ENCODE results near the gene MXD1.
"Not testable (repeated sequence)": the region's sequence is repeated elsewhere in the genome, so short reads cannot be mapped to it uniquely, and the experiment has no call there.

The MXD1 gene, protein sequence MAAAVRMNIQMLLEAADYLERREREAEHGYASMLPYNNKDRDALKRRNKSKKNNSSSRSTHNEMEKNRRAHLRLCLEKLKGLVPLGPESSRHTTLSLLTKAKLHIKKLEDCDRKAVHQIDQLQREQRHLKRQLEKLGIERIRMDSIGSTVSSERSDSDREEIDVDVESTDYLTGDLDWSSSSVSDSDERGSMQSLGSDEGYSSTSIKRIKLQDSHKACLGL

DNA sequence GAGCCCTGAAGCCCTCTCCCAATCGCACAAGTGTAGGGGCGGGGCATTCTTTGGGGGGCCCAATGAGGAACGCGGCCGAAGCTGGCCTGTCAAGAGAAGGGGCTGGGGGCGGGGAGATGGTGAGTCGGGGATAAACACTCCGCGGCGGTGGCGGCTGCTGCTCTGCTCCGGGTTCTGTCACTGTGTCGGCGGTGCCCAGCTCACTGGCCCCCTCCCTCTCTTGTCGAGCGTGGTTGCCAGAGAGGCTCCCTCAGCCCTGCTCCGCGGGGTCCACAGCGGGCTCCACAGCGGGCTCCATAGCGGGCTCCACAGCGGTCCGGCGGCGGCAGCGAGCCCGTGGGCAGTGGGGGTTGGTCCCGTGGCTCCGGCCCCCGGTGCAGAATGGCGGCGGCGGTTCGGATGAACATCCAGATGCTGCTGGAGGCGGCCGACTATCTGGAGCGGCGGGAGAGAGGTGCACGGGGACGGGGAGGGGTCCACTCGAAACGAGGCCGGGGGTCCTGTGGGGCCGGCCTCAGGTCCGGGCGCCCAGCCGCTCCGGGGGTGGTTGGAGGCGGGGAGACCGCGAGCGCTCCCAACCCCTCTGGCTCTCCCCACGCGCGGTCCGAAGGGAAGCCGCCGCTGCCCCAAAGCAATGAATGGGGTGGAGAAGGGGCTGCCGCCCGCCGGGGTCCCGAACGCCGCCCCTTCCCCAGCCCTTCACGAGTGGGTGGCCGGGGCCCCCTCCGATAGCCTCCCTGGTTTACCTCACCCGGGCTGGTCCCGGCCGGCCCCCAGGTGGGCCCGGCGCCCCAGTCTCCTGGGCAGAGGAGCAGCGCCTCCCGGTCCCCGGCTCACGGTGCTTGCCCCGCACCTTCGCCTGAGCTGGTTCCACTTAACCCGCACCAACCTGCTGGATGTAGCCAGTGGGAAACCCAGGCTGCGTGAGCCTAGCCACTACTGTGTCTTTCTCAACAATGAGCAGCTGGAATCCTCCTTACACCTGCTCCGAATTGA, at the start of gene MXD1:
Gene MXD1 (plus strand): TSS at position 160 of the 996 bp plus-strand sequence. CDS start 222 bp downstream, at position 382.
- DNase-seq, result no peak

DNA sequence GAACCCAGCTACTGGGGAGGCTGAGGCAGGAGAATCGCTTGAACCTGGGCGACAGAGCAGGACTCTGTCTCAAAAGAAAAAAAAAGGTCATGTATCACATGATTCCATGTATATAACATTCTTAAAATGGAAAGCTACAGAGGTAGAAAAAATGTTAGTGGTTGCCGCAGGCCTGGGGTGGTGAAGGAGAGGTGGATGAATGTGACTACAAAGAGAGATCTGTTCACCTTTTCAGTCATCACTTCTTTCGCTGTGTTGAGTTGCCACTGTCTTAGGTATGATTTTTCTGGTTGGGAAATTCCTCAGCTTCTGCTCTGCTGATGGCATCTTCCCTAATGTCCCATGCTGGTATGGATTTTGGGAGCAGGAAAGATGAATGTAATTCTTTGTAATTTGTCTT, 26.5 kb upstream of the MXD1 start:
- DNase-seq, result no peak

DNA sequence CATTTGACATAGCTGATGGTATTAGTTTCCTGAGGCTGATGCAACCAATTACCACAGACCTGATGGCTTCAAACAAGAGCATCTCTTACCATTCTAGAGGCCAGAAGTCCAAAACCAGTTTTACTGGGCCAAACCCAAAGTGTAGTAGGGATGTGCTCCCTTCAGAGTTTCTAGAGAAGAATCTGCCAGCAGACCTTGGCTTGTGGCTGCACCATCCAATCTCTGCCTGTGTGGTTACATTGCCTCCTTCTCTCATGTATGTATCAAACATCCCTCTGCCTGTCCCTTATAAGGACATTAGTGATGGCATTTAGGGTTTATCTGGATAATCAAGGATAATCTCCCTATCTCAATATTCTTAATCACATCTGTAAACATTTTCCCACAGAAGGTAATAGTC, 25.6 kb upstream of the MXD1 start:
- no peak for DNase-seq

DNA sequence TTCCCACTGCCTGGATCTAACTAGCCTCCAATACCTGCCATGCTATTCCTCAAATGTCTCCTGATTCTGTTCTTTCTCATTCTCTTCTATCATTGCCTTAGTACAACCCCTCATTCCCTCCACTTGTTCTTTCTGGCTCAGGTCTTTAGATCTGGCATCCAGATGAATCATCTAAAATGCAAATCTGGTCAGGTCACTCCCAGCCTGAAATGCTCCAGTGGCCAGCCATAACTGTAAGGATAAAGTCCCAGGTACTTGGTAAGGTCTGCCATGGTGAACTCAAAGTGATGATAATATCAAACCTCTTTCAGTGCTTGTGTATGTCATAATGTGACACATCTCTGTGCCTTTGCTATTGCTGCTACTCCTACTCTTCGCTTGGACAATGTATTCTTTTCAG, 24.0 kb upstream of the MXD1 start:
- no peak for DNase-seq

DNA sequence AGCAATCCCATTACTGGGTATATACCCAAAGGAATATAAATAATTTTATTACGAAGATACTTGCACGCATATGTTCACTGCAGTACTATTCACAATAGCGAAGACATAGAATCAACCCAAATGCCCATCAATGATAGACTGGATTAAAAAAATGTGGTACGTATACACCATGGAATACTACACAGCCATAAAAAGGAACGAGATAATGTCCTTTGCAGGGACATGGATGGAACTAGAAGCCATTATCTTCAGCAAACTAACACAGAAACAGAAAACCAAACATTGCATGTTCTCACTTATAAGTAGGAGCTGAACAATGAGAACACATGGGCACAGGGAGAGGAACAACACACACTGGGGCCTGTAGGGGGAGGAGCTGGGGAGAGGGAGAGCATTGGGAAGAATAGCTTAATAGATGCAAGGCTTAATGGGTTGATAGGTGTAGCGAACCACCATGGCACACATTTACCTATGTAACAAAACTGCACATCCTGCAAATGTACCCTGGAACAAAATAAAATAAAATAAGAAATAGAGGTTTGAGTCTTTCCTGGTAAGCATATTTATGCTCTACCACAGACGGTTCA, 22.0 kb upstream of the MXD1 start:
- peak; percentile 6 for DNase-seq

DNA sequence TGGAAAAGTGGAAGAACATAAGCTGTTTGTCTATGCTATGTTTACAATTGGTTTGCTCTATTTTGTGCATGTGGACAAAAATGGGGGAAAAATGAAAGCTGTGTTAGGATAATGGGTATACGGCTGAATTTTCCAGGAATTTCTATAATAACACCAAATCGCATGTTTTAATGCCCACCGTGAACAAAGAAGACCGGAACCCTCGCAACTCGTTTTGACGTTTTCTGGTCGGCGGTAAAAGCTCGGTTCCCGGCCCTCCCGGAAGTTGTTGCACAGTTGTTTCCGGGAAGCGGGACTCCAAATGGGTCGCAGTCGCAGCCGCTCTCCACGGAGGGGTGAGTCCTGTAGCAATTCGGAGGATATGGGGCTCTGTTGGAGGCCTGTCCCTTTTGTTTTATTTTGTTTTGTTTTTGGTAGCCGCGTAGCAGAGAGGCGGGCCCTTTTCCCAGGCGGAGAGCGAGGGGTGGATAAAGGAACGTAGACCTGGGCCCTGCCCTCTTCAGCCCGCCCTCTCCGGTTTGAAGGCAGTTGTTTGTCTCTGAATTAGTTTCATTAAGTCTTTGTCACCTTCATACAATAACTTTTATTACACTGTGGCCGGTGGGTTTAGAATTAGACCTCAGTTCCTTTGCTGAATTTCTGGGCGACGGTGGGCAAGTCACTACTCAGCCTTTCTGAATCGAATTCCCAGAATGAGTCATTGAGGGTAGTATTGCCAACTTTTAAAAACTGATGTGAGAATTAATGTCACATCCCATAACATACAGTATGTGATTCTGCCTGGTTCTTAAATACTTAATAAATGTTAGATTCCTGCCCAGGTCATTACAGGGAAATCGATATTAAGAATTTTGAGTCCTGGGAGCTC, 21.0 kb upstream of the MXD1 start, which contains the start of gene SNRNP27:
Gene SNRNP27 (plus strand): TSS at position 273 of the 868 bp plus-strand sequence. CDS start 29 bp downstream, at position 302.
- DNase-seq, result peak; percentile 85

DNA sequence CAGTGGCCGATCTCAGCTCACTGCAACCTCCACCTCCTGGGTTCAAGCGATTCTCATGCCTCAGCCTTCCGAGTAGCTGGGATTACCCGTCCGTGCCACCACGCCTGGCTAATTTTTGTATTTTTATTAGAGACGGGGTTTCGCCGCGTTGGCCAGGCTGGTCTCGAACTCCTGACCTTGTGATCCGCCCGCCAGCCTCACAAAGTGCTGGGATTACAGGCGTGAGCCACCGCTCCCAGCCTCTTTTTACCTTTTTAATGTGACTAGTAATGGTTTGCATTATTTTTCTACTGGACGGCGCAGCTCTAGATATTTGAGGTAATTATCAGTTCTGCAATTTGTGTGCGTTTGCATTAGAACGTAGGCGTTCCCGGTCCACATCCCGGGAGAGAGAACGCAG, 20.2 kb upstream of the MXD1 start:
- not testable (repeated sequence) for DNase-seq

DNA sequence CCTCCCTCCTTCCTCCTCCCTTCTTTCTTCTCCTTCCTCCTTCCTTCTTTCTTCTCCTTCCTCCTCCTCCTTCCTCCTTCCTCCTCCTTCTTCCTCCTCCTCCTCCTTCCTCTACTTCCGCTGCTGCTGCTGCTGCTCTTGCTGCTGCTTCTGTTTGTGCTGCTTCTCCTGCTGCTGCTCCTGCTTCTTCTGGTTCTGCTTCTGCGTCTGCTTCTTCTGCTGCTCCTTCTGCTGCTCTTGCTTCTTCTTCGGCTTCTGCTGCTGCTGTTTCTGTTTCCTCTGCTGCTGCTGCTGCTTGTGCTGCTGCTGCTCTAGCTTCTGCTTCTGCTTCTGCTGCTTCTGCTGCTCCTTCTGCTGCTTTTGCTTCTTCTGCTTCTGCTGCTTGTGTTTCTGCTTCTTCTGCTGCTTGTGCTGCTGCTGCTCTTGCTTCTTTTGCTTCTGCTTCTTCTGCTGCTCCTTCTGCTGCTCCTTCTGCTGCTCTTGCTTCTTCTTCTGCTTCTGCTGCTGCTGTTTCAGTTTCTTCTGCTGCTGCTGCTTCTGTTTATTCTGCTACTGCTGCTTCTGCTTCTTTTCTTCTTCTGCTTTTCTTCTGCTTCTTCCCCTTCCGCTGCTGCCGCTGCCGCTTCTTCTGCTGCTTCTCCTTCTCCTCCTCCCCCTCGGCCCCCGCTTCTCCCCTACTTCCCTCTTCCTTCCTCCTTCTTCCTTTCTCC, 12.5 kb upstream of the MXD1 start:
- no peak for DNase-seq

DNA sequence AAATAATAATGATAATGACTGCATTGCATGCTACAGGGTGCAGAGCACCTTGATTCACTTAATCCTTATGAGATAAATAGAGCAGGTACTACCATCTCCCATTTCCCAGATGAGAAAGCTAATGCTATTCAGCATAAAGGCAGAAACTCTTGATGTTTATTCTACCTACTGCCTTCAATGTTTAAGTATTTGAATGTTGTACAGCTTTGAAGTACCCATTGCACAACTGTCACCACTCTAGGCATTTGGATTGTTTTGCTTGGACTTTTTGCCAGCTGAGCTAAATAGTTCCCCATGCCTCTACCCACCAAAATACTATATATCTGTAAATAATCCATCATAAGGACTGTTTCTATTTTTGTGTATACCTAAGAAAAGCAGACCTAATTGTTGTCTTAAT, 7.7 kb upstream of the MXD1 start:
- no peak for DNase-seq

DNA sequence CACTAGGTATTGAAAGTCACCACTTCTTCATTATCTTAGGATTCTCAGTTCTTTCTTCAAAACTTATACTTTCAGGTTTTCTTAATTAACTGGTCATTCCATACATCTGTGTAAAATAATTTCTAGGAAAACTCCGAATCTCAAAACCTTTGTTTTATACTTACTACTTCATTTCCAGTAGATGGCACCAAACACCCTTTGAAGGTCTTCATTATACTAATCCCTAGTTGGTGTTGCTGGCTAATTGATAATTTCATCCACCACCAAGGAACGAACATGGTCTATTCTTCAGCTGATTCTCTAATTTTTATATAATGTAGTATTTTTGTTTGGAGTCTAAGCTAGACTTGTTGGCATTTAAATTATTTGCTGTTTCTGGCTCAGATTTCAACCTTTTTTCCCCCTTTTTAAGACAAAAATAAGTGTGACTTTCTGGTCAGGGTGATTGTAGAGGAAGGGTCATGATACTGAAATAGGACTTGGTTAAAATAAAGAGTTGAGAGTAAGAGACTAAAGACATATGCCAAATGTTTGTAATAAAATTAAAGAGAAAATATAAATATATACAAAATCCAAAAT, 2.8 kb upstream of the MXD1 start:
- DNase-seq, result peak; percentile 64

DNA sequence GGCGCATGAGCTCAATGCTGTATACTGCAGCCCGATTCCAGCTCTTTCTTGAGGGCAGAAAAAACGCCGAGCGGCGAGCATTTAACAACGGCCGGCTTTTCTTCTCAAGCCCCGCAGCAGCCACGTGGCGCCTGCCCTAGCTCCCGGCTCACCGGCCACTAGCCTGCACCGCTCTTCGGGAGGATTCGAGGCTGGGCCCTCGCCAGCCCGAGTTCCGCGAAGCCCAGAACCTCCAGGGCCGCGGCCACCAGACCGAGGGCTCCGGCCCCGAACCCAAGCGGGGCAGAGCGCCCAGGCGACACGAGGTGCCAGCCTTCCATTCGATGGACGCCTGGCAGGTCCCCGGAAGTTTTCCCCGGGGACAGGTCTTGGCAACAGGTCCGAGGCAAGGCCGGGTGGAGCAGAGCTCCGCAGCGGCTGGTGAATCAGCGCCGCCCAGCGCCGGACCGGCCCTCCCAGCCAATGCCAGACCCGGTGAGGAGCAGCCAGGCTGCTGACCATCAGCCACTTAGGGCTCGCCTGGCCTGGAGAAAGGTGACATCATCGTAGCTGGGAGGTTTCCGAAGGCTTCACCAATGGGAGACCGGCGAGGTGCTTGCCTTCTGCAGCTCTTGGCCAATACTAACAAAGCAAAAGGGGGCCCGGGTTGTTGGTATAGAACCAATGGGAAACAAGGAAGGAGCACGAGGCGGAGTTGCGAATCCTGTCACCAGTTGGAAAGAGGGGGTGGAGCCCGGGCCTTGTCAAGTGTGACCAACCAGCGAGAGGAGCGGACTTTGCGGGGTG, 552 bp upstream of the MXD1 start:
- peak; percentile 100 for DNase-seq

DNA sequence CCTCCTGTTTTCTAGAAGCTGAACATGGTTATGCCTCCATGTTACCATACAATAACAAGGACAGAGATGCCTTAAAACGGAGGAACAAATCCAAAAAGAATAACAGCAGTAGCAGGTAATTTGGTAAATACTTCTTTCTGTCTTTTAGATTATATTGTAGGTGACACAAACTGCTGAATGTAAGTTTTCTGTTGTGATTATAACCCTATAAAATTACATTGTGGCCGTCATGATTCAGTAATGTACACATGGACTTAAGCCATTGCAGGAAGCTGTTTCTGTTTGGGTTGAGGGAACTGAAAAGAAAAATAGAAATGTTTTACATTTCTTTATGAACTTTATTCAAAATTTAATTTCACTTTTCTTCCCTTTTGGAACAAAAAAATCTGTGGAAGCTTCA, 1.2 kb downstream of the MXD1 start:
- DNase-seq, result no peak

DNA sequence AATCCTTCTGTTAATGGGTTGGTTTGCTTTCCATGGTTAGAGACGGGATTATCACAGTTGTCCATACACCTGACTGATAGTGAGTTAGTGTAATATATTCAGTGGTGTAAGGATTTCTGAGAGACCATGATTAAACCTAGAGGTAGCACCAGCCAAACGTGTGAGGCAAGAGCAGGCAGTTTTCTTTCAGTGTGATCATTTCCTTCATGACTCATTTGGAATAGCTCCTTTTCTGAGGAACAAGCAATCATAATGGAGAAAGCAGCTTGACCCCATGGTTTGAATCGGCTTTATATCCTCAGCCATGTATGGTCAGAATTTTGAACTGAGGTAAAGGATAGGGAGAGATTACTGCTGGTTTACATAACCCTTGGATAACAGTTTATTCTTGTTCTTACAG, 2.9 kb downstream of the MXD1 start:
- peak; percentile 76 for DNase-seq

DNA sequence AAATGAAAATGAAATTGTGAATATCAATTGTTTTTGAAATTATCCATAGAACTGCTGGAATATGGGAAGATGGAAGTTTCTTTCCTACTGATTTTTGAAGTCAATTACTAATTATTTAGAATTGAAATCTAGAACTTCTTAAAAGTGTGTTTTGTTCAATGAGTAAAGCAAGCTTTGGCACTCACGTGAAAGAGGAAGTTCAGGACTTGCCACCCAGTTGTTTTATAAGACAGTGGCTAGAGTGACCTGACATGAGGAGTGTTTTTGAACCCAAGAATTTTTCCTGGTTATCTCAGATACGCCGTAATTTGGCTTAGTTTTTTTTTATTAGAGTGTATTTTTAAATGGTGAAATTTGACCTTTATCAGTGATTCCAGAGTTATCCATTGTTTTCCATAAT, 3.5 kb downstream of the MXD1 start:
- DNase-seq, result no peak

DNA sequence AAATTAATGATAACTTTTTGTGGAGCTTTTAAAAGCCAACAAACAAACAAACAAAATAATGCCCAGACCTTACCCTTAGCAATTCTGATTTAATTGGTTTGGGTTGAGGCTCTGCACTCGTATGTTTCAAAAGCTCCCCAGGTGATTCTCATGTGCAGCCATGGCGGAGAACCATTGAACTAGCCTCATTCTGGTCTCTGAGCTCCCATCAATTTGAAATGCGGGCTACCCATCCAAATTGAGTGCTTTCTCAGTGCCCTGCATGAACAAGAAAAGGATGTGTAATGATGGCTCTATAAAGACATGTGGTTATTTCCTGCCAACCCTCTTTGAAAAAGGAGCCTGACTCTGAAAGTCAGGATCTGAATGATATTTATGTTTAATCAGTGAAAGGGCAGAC, 8.2 kb downstream of the MXD1 start:
- DNase-seq, result no peak

DNA sequence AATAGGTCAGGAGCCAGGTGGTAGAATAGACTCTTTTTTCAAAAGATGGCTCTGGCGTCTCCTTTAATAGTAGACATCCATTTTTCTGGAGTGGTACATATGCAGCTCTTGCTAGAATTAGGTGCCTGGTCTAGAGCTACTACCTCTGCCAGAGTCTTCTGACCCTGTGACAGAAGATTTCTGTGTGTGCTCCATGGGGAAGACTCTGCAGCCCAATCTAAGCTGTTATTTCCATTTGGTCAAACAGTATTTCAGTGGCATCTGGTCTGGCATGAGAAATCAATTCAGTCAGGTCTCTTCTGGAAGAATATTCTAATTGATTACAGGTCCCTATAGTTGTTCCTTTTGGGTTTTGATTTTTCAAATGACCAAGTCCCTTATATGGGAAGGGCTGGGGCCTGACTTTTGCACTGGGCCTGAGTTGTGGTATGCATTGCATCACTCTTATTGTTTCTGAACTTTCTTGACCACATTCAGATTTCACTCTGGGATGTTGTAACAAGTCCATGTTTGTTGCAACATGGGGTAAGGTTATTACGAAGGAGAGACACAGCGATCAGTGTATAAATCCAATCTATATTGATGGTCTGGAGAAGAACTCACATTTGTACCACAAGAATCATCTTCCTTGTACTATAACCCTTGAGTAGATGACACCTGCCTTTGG, 12.1 kb downstream of the MXD1 start:
- DNase-seq, result no peak

DNA sequence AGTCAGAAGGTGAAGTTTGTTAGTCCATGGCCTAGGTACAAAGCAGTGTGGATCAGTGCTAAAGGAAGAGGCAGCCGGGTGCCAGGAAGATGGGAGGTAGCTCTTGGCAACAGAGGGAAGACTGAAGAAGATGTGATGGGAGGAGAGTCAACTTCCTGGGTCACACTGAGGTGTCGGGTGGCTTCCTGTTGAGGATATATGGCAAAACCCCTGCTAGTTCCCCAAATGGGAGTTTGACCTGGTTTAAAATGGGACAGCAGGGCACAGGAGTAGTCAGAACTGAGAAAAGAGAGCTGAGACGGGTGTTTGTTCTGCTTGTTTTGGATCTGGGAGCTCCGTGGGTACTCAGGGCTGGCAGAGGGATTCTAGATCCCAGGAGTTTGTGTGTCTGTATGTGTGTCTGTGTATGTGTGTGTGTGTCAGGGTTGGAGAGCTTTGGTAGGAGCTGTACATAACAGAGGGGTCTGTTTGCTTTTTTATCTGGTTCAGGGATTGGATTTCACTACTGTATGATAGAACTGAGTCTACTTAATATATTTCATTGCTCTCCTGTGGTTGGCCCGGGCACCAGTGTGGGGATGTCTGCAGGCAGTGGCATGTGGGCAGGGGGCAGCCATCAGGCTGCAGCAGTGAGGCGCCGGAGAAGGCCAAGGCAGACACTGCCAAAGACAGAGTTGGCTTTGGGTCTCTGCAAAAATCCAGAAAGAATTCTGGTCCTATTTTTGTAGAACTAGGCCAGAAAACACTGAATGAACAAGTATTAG, 17.1 kb downstream of the MXD1 start:
- no peak for DNase-seq

DNA sequence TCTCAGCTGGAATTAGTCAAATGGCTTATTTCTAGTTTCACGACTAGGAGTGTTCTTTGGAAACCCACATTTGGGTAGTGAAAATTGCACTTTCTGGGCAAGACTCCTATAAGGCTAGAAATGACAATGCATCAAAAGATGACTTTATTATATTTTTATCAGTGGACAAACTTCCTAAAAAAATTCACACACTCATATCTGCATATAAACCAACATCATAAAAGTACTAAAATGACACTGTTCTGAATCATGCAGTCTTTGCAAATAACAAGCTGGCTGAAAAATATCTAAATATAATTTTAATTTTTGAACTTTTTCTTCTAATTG, 17.6 kb downstream of the MXD1 start:
- DNase-seq, result no peak

DNA sequence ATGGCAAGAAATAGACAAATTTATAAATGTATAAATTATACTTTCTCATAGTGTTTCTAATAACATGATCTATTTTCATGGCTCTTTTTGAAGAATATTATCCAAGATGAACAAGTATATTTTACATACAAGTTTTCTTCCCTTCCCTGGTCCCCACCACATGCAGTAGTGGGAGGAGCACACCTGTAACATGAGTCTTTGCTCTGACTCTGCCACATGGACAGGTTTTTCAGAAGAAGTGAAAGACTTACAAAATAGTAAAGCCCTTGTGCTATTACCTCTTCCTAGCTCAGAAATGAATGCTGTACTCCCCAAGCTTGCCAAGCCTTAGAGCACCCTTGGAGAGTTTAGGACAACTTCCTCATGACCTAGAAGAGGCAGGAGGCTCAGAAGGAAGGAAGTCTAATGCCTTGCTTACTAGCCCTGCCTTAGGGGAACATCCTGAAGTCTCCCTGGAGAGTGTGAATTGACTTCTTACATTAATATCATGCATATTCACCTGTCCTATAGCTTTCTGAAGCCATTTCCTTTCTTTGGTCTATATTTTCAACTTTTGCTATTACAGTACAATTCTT, 18.4 kb downstream of the MXD1 start:
- DNase-seq, result no peak

Data from fibroblast of skin of right biceps (primary cell).